HepG2 (cell line): ENCODE measurements around the gene COMMD4. TPM values are rescaled to one million over a fixed set of nuclear protein-coding genes. Genes with fewer than 3 reads are reported as not detected.

Experiments
- CTCF ChIP-seq: sonication (generic); formaldehyde crosslinking; IDR thresholded peaks from 2 replicates; pipeline ENCODE4 v1.5.0; 2020; ENCODE audit warnings: mild to moderate bottlenecking, missing genetic modification reagents, moderate library complexity
- HOMEZ ChIP-seq: IDR thresholded peaks from 2 replicates; pipeline ENCODE4 v1.6.1; 2016; ENCODE audit warnings: low read depth
- MAF1 ChIP-seq: sonication (generic); formaldehyde crosslinking; IDR thresholded peaks from 2 replicates; pipeline ENCODE4 v1.5.0; 2020; ENCODE audit warnings: missing genetic modification reagents, borderline replicate concordance
- ONECUT2 ChIP-seq: sonication (generic); formaldehyde crosslinking; IDR thresholded peaks from 2 replicates; pipeline ENCODE4 v1.4.0; 2020; ENCODE audit warnings: missing genetic modification reagents
- PAF1 ChIP-seq: IDR thresholded peaks from 2 replicates; pipeline ENCODE4 v1.6.1; 2016; ENCODE audit warnings: missing genetic modification reagents, missing compliant biosample characterization
- SP5 ChIP-seq: IDR thresholded peaks from 2 replicates; pipeline ENCODE4 v1.6.1; 2016; ENCODE audit warnings: low read depth, borderline replicate concordance
- TOPORS ChIP-seq: sonication (generic); formaldehyde crosslinking; IDR thresholded peaks from 2 replicates; pipeline ENCODE4 v1.8.0; 2023; ENCODE audit warnings: mild to moderate bottlenecking, missing genetic modification reagents
- ZFP36L2 ChIP-seq: sonication (generic); formaldehyde crosslinking; IDR thresholded peaks from 2 replicates; pipeline ENCODE4 v1.4.0; 2020; ENCODE audit warnings: missing genetic modification reagents
- ZFP37 ChIP-seq: sonication (generic); formaldehyde crosslinking; IDR thresholded peaks from 2 replicates; pipeline ENCODE4 v1.4.0; 2020; ENCODE audit warnings: missing genetic modification reagents, borderline replicate concordance
- ZIK1 ChIP-seq: sonication (generic); formaldehyde crosslinking; IDR thresholded peaks from 2 replicates; pipeline ENCODE4 v1.5.0; 2020; ENCODE audit warnings: mild to moderate bottlenecking, low read depth, missing genetic modification reagents, borderline replicate concordance
- ZMAT3 ChIP-seq: sonication (generic); formaldehyde crosslinking; conservative IDR thresholded peaks from 2 replicates; pipeline ENCODE4 v1.7.0; 2021; ENCODE audit warnings: missing genetic modification reagents
- ZNF225 ChIP-seq: sonication (generic); formaldehyde crosslinking; IDR thresholded peaks from 2 replicates; pipeline ENCODE4 v1.4.0; 2020; ENCODE audit warnings: mild to moderate bottlenecking, missing genetic modification reagents
- ZNF276 ChIP-seq: sonication (generic); formaldehyde crosslinking; IDR thresholded peaks from 2 replicates; pipeline ENCODE4 v1.4.0; 2020; ENCODE audit warnings: mild to moderate bottlenecking, low read depth, missing genetic modification reagents
- ZNF335 ChIP-seq: sonication (generic); formaldehyde crosslinking; IDR thresholded peaks from 2 replicates; pipeline ENCODE4 v1.4.0; 2020; ENCODE audit warnings: missing genetic modification reagents
- ZNF562 ChIP-seq: sonication (generic); formaldehyde crosslinking; IDR thresholded peaks from 2 replicates; pipeline ENCODE4 v1.8.0; 2022; ENCODE audit warnings: missing genetic modification reagents, borderline replicate concordance
- ZNF572 ChIP-seq: sonication (generic); formaldehyde crosslinking; IDR thresholded peaks from 2 replicates; pipeline ENCODE4 v1.5.1; 2020; ENCODE audit warnings: mild to moderate bottlenecking, missing genetic modification reagents
- ZNF605 ChIP-seq: sonication (generic); formaldehyde crosslinking; IDR thresholded peaks from 2 replicates; pipeline ENCODE4 v1.8.0; 2022; ENCODE audit warnings: mild to moderate bottlenecking, missing genetic modification reagents
- polyA plus RNA-seq, 8 experiments: library from polyadenylated mRNA; depleted of rRNA in 3 of 8; stranded (reverse) in 7 of 8; unstranded in 1 of 8; fragments of >200 nt; fragmentation: Illumina TruSeq in 4 of 8; extraction: Trizol in 4 of 8; gene quantifications; 2 replicates each; pipeline versions ENCODE4 v1.2.1 to v1.2.3, GENCODE V29; 2011 to 2016; ENCODE audit warnings: low read depth in 4 of 8, missing spikeins in 1 of 8, mixed read lengths in 1 of 8; ENCODE audit not compliant: insufficient read depth in 1 of 8
- total RNA-seq, 5 experiments: library from RNA; depleted of rRNA; stranded (reverse); fragments of >200 nt; fragmentation: Illumina TruSeq; extraction: Trizol; gene quantifications; 2 replicates each; pipeline ENCODE4 v1.2.3, GENCODE V29; 2016; ENCODE audit warnings: low read depth in 1 of 5
- TF ChIP-seq, protein P1 (sequence below): sonication (generic); formaldehyde crosslinking; IDR thresholded peaks from 2 replicates; pipeline ENCODE4 v1.4.0; 2020; ENCODE audit warnings: mild to moderate bottlenecking, missing genetic modification reagents
- TF ChIP-seq, protein P2 (sequence below): sonication (generic); formaldehyde crosslinking; IDR thresholded peaks from 2 replicates; pipeline ENCODE4 v1.4.0; 2020; ENCODE audit warnings: missing genetic modification reagents, borderline replicate concordance

COMMD4 gene
- total and polyA plus RNA-seq, 2 of the 13 experiments (the other 11 are each of a cell fraction or from before 2014, with no cell fraction given), result 45.8 to 89.9 TPM

DNA sequence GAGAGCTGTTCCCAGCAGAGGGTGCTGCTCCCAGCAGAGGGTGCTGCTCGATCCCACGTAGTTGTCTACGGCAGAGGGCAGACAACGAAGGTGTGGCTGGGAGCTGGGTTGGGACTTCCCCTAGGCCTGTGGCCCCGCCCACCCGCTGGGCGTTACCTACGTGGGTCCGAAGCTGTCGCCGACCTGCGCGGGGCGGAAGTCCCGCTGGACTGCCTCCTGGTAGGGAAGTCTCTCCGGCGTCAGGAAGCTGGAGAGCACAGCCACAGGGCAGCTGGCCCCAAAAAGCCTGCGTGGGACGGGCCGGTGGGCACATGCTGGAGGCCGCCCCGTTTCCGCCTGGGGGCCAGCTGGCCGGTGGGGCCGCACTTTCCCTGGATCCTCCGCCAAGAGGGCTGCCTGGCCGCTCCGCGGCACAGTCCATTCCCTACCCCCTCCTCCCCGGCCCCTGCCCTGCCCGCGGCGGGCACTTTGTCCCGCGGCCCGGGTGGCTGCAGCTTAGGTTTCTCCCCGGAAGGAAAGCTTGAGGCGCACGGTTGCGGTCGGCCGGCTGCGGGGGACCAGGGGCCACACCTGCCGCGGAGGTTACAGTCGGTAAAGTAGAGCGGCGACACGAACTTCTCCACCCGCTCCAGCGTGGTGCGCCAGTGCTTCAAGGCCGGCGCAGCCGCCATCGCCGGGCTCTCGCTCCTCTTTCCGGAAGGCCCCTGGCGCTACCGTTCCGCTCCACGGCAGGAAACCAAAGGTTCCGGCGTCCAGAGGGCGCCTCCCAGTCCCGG, 32.2 kb downstream of the COMMD4 start, which contains the start of gene MAN2C1 (continued):
- peak; percentile 98 for TF ChIP-seq CTCF (CRISPR knock-in tag)
- no peak for TF ChIP-seq ZNF562 (CRISPR knock-in tag)
- TF ChIP-seq ONECUT2 (CRISPR knock-in tag), result peak; percentile 28; the same call in 1 of the 2 replicates
- TF ChIP-seq SP5 (CRISPR knock-in tag), result peak; percentile 71; the same call in 1 of the 2 replicates
- TF ChIP-seq, protein P1, sequence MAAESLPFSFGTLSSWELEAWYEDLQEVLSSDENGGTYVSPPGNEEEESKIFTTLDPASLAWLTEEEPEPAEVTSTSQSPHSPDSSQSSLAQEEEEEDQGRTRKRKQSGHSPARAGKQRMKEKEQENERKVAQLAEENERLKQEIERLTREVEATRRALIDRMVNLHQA (CRISPR knock-in tag), result no peak
- peak; percentile 52; the same call in 1 of the 2 replicates for TF ChIP-seq ZNF605
- no peak for TF ChIP-seq ZNF225 (CRISPR knock-in tag)
- peak; percentile 87 for TF ChIP-seq ZNF335 (CRISPR knock-in tag)
- TF ChIP-seq HOMEZ, result peak; percentile 85
- TF ChIP-seq ZIK1, result peak; percentile 89; the same call in 1 of the 2 replicates
- no peak; the same call in 1 of the 2 replicates for TF ChIP-seq ZMAT3 (CRISPR knock-in tag)
- TF ChIP-seq PAF1, result no peak
- no peak for TF ChIP-seq ZFP37
- TF ChIP-seq TOPORS, result peak; percentile 70; the same call in 1 of the 2 replicates
- peak; percentile 67; the same call in 1 of the 2 replicates for TF ChIP-seq MAF1 (CRISPR knock-in tag)
- no peak; the same call in 1 of the 2 replicates for TF ChIP-seq ZNF572 (CRISPR knock-in tag)
- TF ChIP-seq, protein P2, sequence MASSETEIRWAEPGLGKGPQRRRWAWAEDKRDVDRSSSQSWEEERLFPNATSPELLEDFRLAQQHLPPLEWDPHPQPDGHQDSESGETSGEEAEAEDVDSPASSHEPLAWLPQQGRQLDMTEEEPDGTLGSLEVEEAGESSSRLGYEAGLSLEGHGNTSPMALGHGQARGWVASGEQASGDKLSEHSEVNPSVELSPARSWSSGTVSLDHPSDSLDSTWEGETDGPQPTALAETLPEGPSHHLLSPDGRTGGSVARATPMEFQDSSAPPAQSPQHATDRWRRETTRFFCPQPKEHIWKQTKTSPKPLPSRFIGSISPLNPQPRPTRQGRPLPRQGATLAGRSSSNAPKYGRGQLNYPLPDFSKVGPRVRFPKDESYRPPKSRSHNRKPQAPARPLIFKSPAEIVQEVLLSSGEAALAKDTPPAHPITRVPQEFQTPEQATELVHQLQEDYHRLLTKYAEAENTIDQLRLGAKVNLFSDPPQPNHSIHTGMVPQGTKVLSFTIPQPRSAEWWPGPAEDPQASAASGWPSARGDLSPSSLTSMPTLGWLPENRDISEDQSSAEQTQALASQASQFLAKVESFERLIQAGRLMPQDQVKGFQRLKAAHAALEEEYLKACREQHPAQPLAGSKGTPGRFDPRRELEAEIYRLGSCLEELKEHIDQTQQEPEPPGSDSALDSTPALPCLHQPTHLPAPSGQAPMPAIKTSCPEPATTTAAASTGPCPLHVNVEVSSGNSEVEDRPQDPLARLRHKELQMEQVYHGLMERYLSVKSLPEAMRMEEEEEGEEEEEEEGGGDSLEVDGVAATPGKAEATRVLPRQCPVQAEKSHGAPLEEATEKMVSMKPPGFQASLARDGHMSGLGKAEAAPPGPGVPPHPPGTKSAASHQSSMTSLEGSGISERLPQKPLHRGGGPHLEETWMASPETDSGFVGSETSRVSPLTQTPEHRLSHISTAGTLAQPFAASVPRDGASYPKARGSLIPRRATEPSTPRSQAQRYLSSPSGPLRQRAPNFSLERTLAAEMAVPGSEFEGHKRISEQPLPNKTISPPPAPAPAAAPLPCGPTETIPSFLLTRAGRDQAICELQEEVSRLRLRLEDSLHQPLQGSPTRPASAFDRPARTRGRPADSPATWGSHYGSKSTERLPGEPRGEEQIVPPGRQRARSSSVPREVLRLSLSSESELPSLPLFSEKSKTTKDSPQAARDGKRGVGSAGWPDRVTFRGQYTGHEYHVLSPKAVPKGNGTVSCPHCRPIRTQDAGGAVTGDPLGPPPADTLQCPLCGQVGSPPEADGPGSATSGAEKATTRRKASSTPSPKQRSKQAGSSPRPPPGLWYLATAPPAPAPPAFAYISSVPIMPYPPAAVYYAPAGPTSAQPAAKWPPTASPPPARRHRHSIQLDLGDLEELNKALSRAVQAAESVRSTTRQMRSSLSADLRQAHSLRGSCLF, result no peak; the same call in 1 of the 2 replicates
- peak; percentile 78; the same call in 1 of the 2 replicates for TF ChIP-seq ZNF276
- TF ChIP-seq ZFP36L2 (CRISPR knock-in tag), result 0 out of 2 replicates have a peak, but pooled peaks have one; percentile 68
